ENCODE results near the gene HIRA.

GRCh38 chr22:19398206-19398605 lies 33.3 kb downstream of the HIRA start:
- TF ChIP-seq, protein P1, sequence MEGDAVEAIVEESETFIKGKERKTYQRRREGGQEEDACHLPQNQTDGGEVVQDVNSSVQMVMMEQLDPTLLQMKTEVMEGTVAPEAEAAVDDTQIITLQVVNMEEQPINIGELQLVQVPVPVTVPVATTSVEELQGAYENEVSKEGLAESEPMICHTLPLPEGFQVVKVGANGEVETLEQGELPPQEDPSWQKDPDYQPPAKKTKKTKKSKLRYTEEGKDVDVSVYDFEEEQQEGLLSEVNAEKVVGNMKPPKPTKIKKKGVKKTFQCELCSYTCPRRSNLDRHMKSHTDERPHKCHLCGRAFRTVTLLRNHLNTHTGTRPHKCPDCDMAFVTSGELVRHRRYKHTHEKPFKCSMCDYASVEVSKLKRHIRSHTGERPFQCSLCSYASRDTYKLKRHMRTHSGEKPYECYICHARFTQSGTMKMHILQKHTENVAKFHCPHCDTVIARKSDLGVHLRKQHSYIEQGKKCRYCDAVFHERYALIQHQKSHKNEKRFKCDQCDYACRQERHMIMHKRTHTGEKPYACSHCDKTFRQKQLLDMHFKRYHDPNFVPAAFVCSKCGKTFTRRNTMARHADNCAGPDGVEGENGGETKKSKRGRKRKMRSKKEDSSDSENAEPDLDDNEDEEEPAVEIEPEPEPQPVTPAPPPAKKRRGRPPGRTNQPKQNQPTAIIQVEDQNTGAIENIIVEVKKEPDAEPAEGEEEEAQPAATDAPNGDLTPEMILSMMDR (IDR thresholded peaks at IDR 0.05; ENCODE audit: borderline replicate concordance, extremely low read depth, low read length, poor library complexity, severe bottlenecking), result no peak
- TF ChIP-seq EZH2 (IDR thresholded peaks at IDR 0.05; ENCODE audit: borderline replicate concordance, low read depth, low read length, severe bottlenecking), result no peak

Measured in DND-41 (cell line).